NCI-H1092 treated with DMSO at 0.1 percent for 48 hours (cell line): ENCODE data around the gene ABCF1.

Experiments
- DNase-seq: peaks from one replicate; lab custom pipeline; 2025; lab: John Stamatoyannopoulos, UW

The ABCF1 gene

DNA sequence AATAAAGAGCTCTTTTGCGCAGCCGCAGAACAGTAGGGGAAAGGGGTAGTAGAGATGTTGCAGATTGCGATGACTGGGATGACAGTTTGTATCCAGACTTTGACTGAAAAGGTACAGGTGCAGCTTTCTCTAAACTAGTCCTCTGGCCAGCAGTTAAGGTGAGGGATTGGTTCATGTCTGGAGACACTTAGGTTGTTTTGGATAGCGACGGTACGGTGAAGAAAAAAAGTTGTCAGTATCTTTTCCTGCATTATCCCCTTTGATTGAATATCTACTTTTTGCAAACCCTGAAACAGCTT lies 13.6 kb upstream of the ABCF1 start:
- no peak for DNase-seq

DNA sequence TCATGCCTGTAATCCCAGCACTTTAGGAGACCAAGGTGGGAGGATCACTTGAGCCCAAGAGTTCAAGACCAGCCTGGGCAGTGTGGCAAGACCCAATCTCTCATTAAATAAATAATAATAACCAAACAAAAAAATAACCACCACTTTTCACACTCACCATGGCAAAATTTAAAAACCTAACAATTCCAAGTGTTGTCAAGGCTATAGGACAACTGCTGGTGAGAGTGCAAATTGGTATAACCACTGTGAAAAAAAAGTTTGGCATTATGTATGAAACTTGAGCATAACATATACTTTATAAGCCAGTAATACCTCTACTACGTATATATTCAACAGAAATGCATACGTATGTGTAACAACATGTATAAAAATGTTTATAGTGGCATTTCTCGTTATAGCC lies 10.3 kb upstream of the ABCF1 start:
- DNase-seq: no peak

DNA sequence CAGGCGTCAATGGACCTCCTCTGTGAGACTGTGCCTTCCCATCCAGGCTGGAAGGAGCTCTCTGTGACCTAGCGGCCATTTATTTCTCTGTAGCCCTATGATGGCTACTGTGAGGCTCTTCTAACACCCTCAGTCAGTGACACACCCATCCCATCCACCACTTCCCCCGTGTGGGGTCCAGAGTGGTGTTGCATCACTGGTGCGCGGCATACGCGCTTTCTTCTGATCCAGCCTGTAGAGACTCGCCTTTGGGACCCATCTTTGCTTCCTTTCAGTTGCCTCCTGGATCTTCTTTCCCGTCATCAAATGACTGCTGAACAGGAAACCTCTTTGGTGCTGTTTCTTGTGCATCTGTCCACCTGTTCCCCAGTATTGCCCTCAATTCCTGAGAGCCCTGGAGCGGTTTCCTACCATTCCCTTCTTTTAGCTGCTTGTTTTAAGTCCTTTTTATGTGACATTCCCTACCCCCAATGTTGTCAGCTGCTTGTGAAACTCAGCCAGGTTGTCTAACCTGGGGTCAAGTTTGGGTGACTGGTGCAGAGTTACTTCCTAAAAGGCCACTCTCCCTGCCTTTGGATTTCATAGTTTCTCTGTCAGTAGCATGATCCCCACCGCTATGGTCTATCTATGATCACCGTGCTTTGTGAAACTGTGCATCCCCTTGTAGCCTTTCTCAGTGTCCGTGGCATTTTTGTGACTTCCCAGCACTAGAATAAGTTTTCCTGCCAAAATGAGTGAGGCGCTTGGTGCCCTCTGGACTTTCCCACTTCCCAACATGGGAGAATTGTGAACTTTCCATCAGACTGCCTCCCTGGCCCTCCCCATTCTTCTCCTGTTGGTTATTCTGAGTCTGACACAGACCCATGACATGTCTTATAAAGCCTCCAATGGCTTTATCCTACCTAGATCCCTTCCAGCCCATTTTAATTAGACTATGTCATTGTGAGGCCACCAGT lies 8.5 kb upstream of the ABCF1 start:
- no peak for DNase-seq

DNA sequence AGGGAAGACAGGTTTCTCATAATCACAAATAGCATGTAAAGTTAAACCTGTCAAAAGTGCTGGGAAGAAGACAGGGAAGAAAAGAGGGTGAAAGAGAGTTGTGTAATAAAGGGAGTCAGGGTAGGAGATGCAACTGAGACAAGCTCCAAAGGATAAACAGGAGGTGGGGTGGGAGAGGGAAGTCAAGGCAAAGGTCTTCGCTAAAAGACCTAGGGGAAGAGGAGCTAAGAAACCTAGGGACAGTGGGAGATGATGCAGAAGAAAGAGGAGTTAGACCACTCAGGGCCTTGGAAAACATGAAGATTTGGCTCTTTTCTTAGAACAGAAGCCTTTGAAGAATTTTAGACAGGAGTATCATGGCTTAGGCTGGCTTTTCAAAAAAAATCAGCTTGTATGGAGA lies 7.1 kb upstream of the ABCF1 start:
- no peak for DNase-seq

DNA sequence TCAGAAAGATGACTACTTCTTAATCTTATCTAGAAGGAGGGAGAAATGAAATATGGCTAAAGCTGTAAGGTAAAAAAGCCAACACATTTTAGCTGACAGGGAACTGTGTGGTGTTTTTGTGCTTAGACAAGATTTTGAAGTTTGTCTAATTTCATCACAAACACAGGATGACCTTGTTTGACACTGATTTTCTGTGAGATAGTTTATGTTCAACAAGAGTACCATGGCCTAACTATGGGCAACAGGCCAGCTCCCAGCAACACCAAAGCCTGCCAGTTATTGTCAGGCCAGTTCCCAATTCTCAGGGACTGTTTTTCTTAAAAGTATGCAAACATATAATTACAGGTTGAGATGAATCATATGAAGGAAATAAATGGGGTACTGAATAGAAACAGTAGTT lies 5.5 kb upstream of the ABCF1 start:
- no peak for DNase-seq

DNA sequence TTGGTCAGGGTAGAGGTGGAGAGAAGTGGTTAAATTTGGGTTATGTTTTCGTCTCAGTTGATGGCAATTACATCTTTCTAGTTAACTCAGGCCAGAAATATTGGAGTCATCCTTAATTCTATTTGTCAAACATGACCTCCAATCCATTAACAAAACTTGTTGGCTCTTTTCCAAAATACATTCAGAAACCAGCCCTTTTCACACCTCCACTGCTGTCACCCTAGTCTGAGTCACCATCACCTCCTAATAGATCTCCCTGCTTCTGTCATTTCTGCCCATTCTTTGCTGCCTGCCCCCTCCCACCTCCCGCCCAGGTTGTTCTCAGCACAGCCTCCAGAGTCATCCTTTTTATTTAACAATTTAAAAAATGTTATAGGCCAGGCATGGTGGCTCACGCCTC lies 3.0 kb upstream of the ABCF1 start:
- no peak for DNase-seq

DNA sequence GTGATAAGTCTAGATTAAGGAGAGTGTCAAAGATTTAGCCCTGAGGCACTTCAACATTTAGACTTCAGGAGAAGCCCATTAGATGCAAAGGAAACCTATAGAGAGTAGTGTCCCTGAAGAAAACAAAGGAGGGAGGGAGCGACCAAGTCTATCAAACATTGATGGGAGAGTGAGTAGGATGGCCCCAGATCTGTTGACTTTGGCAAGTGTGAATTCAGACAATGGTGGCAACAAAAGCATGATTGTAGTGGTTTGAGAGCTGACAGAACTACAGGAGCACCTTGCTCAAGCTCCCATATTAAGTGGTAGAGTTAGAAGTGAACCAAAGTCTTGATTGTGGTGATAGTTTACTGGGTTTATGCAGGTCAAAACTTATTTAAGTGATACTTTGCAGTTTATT lies 979 bp upstream of the ABCF1 start:
- DNase-seq: no peak

DNA sequence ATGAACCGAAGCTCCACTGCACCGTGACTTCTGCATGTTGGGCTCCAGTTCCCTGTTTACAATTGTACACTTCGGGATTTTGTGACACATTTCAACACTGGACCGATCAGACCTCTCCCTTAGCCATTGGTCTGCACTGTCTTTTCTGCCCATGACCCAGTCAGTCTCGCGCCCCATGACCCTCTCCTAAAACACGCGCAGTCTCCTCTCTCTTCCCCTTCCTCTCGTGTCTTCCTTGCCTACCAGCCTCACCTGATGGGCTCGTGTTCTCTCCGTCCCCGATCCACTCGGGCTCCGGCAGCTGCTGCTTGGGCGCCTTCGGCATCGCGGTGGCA lies 535 bp upstream of the ABCF1 start:
- no peak for DNase-seq

DNA sequence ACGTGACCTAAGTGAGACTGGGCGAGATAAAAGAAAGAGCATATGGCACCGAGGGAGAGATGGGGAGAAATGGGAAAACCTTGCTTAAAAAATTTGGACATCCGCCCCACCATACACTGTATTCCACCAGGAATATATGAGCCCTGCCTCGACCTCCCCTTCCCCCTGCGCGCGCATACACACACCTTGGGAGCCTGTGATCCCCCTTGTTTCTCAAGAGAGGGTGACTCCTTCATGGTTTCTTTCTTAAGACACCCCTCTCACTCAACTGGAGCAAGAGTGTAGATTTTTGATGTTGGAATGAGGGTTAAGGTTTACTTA lies 480 bp downstream of the ABCF1 start:
- DNase-seq: no peak

DNA sequence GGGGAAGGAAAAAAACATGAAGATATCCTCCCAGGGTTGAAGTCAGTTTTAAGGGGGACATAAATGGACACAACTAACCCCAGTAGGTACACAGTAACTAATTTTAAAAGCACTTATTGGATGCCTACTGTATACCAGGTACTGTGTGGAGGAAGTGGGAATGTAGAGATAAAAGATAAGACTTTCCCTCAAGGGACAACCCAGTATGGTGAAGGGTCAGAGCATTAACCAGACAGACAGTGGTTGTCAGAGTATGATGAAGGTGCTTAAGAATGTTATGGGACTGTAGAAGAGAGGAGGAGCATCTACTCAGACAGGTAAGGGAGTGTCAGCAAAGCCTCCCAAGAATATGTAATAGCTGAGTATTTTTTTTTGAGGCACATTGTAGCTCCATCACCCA lies 906 bp downstream of the ABCF1 start:
- DNase-seq: no peak

DNA sequence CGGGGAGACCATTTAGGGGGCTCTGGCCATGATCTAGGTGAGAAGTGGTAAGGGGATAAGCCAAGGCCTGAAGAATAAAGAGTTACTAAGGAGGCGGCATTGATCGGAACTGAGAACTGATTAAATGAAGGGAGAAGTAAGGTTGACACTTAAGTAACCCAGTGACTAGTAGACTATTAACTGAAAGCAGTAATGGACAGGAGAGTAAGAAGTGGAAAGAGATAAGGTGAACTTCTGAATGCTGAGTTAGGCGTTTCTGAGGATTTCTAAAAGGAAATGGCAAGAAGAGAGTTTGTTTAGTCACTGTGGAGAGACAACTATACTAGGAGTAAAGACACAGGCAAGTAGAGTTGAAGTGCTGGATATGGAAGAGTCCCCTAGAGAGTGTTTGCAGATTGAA lies 1.9 kb downstream of the ABCF1 start:
- DNase-seq: no peak

DNA sequence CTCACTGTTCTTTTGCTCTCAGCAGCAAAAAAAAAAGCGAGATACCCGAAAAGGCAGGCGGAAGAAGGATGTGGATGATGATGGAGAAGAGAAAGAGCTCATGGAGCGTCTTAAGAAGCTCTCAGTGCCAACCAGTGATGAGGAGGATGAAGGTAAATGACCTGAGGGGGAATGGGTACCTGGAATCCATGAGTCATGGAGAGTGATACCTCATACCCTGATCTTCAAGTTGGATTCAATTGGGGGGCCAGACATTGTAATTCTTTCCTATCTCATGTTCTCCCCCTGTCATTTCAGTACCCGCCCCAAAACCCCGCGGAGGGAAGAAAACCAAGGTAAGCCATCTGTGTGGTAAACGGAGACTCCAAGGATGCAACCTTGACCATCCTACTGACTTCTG lies 6.8 kb downstream of the ABCF1 start:
- no peak for DNase-seq

DNA sequence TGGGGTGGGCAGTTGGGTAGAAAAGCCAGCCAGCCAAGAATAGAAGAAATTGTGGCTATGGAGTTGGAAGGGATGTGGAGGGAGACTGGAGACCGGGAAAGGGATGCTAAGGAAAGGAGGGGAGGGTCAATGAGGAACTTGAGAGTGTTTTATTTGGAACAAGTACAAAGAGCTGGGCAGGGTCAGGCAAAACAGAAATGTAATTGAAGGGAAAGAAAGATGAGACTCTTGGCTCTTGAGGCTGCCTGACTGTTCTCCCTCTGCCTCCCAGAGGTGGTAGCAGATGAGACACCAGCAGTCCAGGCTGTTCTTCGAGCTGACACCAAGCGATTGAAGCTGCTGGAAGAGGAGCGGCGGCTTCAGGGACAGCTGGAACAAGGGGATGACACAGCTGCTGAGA lies 12.7 kb downstream of the ABCF1 start:
- DNase-seq: no peak

DNA sequence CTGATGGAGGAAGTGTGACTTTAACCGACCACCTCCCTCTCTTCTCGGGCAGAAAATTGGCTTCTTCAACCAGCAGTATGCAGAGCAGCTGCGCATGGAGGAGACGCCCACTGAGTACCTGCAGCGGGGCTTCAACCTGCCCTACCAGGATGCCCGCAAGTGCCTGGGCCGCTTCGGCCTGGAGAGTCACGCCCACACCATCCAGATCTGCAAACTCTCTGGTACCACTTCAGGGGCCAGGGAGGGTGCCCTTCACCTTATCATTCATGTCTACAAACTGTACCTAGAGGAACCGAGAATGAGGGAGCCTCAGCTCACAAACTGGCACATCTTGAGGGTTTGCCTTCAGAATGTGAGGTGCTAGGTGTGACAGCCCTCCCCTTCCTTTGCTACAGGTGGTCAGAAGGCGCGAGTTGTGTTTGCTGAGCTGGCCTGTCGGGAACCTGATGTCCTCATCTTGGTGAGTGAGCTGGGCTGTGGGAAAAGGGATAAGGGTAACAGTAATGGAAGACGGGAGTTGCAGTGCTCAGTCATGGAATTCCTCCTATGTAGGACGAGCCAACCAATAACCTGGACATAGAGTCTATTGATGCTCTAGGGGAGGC lies 18.6 kb downstream of the ABCF1 start:
- no peak for DNase-seq

DNA sequence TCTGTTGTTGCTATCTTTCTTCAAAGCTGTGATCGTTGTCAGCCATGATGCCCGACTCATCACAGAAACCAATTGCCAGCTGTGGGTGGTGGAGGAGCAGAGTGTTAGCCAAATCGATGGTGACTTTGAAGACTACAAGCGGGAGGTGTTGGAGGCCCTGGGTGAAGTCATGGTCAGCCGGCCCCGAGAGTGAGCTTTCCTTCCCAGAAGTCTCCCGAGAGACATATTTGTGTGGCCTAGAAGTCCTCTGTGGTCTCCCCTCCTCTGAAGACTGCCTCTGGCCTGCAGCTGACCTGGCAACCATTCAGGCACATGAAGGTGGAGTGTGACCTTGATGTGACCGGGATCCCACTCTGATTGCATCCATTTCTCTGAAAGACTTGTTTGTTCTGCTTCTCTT lies 19.3 kb downstream of the ABCF1 start:
- no peak for DNase-seq

DNA sequence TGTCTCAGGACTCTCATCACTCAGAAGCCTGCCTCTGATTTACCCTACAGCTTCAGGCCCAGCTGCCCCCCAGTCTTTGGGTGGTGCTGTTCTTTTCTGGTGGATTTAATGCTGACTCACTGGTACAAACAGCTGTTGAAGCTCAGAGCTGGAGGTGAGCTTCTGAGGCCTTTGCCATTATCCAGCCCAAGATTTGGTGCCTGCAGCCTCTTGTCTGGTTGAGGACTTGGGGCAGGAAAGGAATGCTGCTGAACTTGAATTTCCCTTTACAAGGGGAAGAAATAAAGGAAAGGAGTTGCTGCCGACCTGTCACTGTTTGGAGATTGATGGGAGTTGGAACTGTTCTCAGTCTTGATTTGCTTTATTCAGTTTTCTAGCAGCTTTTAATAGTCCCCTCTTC lies 19.8 kb downstream of the ABCF1 start:
- no peak for DNase-seq

DNA sequence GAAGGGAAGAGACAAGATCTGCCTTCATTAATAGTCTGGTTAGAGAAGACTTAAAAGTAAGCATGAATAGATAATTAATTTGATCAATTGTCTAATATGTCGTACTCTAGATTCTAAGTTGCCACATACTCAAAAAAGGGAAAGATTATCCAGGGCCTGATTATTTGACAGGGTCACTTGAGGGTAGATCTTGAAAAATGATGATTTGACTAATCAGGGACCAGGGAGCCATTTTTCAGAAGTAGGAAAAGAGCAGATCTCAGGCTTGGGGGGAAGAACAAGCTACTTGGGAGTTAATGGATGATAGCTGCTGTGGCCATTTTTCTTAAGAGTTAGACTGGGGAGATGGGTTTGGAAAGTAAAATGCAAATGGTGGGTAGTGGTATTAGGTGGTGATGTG lies 21.0 kb downstream of the ABCF1 start:
- DNase-seq: no peak

DNA sequence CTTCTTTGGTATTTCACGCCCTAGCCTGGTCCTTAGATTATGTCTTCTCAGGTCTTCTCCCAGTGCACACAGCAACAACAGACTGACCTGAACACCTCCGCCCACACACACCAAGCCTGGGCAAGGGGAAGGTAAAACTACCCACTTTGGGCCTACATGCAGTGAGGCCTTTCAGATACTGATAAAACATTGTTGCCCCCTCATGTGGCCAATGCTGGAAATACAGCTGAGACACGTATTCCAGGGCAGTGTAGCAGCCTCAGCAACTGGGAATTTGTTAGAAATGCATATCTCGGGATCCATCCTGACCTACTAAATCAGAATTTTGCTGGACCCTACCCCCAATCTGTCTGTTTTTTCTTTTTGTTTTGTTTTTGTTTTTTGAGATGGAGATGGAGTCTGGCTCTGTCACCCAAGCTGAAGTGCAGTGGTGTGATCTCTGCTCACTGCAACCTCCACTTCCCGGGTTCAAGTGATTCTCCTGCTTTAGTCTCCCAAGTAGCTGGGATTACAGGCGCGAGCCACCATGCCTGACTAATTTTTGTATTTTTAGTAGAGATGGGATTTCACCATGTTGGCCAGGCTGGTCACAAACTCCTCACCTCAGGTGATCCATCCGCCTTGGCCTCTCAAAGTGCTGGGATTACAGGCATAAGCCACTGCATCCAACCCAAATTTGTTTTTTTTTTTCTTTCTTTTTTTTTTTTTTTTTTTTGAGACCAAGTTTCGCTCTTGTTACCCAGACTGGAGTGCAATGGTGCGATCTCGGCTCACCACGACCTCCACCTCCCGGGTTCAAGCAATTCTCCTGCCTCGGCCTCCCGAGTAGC lies 26.3 kb downstream of the ABCF1 start:
- DNase-seq: peak; percentile 28

DNA sequence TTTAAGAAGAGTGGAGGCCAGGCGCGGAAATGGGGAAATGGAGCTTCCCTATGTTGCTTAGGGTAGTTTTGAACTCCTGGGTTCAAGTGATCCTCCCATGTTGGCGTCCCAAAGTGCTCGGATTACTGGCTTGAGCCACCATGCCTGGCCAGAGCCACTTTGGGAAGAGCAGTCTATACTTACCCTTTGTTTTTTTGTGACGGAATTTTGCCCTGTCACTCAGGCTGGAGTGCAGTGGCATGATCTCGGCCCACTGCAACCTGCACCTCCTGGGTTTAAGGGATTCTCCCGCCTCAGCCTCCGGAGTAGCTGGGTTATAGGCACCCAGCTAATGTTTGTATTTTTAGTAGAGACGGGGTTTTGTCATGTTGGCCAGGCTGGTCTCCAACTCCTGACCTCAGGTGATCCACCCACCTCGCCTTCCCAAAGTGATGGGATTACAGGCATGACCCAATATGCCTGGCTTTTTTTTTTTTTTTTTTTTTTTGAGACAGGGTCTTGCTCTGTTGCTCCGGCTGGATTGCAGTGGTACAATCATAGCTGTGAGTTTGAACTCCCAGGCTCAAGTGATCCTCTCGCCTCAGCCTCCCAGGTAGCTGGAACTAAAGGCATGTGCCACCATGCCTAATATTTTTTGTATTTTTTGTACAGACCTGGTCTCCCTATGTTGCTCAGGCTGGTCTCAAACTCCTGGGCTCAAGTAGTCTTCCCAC lies 27.8 kb downstream of the ABCF1 start:
- DNase-seq: no peak

DNA sequence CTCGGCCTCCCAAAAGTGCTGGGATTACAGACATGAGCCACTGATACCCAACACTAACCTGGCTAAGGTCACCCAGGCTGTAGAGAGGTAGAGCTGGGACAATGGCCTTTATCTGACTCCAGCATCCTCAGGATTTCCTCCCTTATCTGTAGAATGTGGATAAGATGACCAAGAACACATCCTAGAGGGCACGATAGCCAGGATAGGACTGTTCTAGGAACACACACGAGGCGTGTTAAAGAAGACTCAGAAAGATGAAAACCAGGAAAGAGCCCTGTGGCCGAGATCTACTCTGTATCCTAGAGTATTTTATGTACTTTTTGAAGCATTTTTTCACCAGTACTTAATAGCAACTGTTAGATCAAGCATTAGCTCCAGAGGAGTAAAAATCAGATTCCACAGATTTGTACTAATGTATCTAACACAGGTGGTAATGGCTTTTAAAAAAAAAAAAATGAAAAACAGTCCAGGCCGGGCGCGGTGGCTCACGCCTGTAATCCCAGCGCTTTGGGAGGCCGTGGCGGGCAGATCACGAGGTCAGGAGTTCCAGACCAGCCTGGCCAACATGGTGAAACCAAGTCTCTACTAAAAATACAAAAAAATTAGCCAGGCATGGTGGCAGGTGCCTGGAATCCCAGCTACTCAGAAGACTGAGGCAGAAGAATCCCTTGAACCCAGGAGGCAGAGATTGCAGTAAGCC lies 28.5 kb downstream of the ABCF1 start:
- no peak for DNase-seq

DNA sequence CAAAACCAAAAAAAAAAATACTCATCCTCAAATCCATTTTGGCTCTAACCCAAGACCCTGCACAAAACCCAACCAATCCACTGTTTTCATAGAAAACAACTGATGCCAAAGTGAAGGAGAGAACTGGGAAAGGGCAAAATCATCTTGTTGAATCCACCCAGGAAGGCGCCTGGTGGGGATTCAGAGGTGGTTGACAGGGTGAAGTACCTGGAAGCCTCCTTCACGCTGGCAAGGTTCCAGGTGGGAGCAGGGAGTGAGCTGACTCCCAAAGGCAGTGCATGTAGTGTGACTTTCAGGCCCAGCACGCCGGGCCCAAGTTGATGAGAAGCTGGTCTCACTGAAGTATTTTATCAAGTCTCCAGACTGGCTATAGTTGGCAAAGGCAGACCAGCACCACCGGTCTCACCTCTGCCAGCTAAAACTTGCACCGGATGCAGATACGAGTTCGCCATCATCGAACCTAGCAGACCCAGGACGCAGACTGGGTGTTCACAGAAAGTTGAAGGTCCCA lies 29.3 kb downstream of the ABCF1 start:
- no peak for DNase-seq

DNA sequence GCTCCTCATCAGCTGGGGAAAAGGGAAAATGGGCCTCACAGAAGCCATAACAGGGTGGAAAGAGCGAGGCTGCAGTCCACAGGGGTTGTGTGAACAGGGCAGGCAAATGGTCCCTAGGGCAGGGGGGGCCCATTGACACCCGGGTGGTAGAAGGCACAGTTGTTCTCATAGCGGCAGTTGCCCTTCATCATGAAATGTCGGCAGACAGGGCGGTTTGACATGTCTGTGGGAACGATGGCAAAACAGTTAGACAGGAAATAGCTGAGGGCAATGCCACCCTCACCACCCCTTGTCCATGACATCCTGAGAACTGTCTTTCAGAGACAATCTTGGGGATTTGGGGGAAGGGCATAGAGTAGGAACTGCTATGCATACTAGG lies 30.2 kb downstream of the ABCF1 start:
- DNase-seq: no peak
